H9 (cell line): Measurements from ENCODE around the gene GRIA1. TPM values are rescaled to one million over a fixed set of nuclear protein-coding genes. Genes with fewer than 3 reads are reported as not detected.

Source experiments
- DNase-seq: peaks from one replicate; pipeline ENCODE4 v3.0.0-alpha.2; 2017
- H2AFZ ChIP-seq: one replicate; pipeline ENCODE4 v1.6.1; 2013; ENCODE audit warnings: mild to moderate bottlenecking, low read length, control low read depth, moderate library complexity
- H2AK5ac ChIP-seq: 2 replicates; pipeline ENCODE4 v1.6.1; 2013; ENCODE audit warnings: low read length, control low read depth, mixed read lengths; ENCODE audit not compliant: insufficient read length
- H2BK120ac ChIP-seq: one replicate; pipeline ENCODE4 v1.6.1; 2013; ENCODE audit warnings: low read depth, mild to moderate bottlenecking, low read length, control low read depth, inconsistent platforms; ENCODE audit not compliant: poor library complexity, severe bottlenecking
- H2BK12ac ChIP-seq: 2 replicates; pipeline ENCODE4 v1.6.1; 2013; ENCODE audit warnings: low read length, control low read depth, mixed read lengths, low read depth; ENCODE audit not compliant: insufficient read length
- H2BK15ac ChIP-seq: 2 replicates; pipeline ENCODE4 v1.6.1; 2013; ENCODE audit warnings: low read depth, low read length, control low read depth
- H2BK20ac ChIP-seq: one replicate; pipeline ENCODE4 v1.6.1; 2013; ENCODE audit warnings: low read depth, mild to moderate bottlenecking, low read length, control low read depth, inconsistent platforms; ENCODE audit not compliant: poor library complexity, severe bottlenecking
- H2BK5ac ChIP-seq: 2 replicates; pipeline ENCODE4 v1.6.1; 2013; ENCODE audit warnings: low read length, control low read depth, mixed read lengths; ENCODE audit not compliant: insufficient read length
- H3K14ac ChIP-seq: 2 replicates; pipeline ENCODE4 v1.6.1; 2013; ENCODE audit warnings: low read length, control low read depth; ENCODE audit not compliant: insufficient read depth
- H3K18ac ChIP-seq: 2 replicates; pipeline ENCODE4 v1.6.1; 2013; ENCODE audit warnings: low read depth, mild to moderate bottlenecking, mixed read lengths, low read length, control low read depth; ENCODE audit not compliant: insufficient read length
- H3K23ac ChIP-seq: 2 replicates; pipeline ENCODE4 v1.6.1; 2013; ENCODE audit warnings: low read length, control low read depth, mixed read lengths, low read depth; ENCODE audit not compliant: insufficient read length
- H3K23me2 ChIP-seq: 2 replicates; pipeline ENCODE4 v1.6.1; 2013; ENCODE audit warnings: low read depth, mild to moderate bottlenecking, mixed read lengths, low read length, control low read depth; ENCODE audit not compliant: insufficient read length, poor library complexity, severe bottlenecking
- H3K27ac ChIP-seq: 2 replicates; pipeline ENCODE4 v1.5.1; 2013; ENCODE audit warnings: low read length, control low read depth, mixed read lengths, low read depth; ENCODE audit not compliant: insufficient read length
- H3K27me3 ChIP-seq: 2 replicates; pipeline ENCODE4 v1.6.1; 2013; ENCODE audit warnings: low read length, control low read depth, inconsistent platforms; ENCODE audit not compliant: insufficient read depth
- H3K4ac ChIP-seq: 2 replicates; pipeline ENCODE4 v1.6.1; 2013; ENCODE audit warnings: low read depth, mild to moderate bottlenecking, control low read depth, inconsistent platforms, low read length, moderate library complexity
- H3K4me1 ChIP-seq: 2 replicates; pipeline ENCODE4 v1.6.1; 2013; ENCODE audit warnings: low read length, control low read depth, inconsistent platforms; ENCODE audit not compliant: insufficient read depth
- H3K4me2 ChIP-seq: 2 replicates; pipeline ENCODE4 v1.6.1; 2013; ENCODE audit warnings: low read length, control low read depth, mixed read lengths; ENCODE audit not compliant: insufficient read length, insufficient read depth
- H3K56ac ChIP-seq: 2 replicates; pipeline ENCODE4 v1.6.1; 2013; ENCODE audit warnings: low read depth, mild to moderate bottlenecking, mixed read lengths, low read length, control low read depth; ENCODE audit not compliant: insufficient read length
- H3K79me1 ChIP-seq: 2 replicates; pipeline ENCODE4 v1.6.1; 2013; ENCODE audit warnings: low read depth, mild to moderate bottlenecking, moderate library complexity, low read length, control low read depth, inconsistent platforms; ENCODE audit not compliant: insufficient read depth, poor library complexity, severe bottlenecking
- H3K79me2 ChIP-seq: 2 replicates; pipeline ENCODE4 v1.6.1; 2013; ENCODE audit warnings: low read length, control low read depth, inconsistent platforms; ENCODE audit not compliant: insufficient read depth
- H3K9ac ChIP-seq: 2 replicates; pipeline ENCODE4 v1.6.1; 2013; ENCODE audit warnings: low read length, control low read depth, mixed read lengths; ENCODE audit not compliant: insufficient read length; ENCODE audit errors: extremely low read depth
- H3K9me3 ChIP-seq: one replicate; pipeline ENCODE4 v1.6.1; 2013; ENCODE audit warnings: low read depth, low read length, inconsistent platforms; ENCODE audit not compliant: control insufficient read depth
- H3T11ph ChIP-seq: one replicate; pipeline ENCODE4 v1.6.1; 2013; ENCODE audit warnings: mild to moderate bottlenecking, low read length, control low read depth, inconsistent platforms
- H4K20me1 ChIP-seq: one replicate; pipeline ENCODE4 v1.6.1; 2013; ENCODE audit not compliant: control insufficient read depth, insufficient read length, insufficient read depth
- H4K5ac ChIP-seq: 2 replicates; pipeline ENCODE4 v1.6.1; 2013; ENCODE audit warnings: low read depth, mild to moderate bottlenecking, mixed read lengths, low read length, control low read depth; ENCODE audit not compliant: insufficient read length
- H4K8ac ChIP-seq: replicated peaks from 2 replicates; pipeline ENCODE4 v1.6.1; 2013; ENCODE audit warnings: low read length, control low read depth, mixed read lengths, low read depth; ENCODE audit not compliant: insufficient read length
- H4K91ac ChIP-seq: 2 replicates; pipeline ENCODE4 v1.6.1; 2013; ENCODE audit warnings: low read depth, mild to moderate bottlenecking, moderate library complexity, mixed read lengths, low read length, control low read depth; ENCODE audit not compliant: insufficient read length
- H3K27ac Mint-ChIP-seq, 3 experiments: 2 replicates in 2 of 3; 3 replicates in 1 of 3; pipeline ENCODE4 v1.8.0; 2020 to 2021; ENCODE audit warnings: mixed read lengths in 3 of 3, mild to moderate bottlenecking in 1 of 3, moderate library complexity in 1 of 3
- H3K27me3 Mint-ChIP-seq: 2 replicates; pipeline ENCODE4 v1.8.0; 2021; ENCODE audit warnings: low read depth, mild to moderate bottlenecking, moderate library complexity, mixed read lengths
- H3K36me3 Mint-ChIP-seq, 3 experiments: 2 replicates in 2 of 3; 3 replicates in 1 of 3; pipeline ENCODE4 v1.8.0; 2020 to 2021; ENCODE audit warnings: low read depth in 3 of 3, mixed read lengths in 3 of 3; ENCODE audit not compliant: insufficient read depth in 1 of 3
- H3K4me1 Mint-ChIP-seq, 2 experiments: 2 replicates each; pipeline ENCODE4 v1.8.0; 2020; ENCODE audit warnings: mixed read lengths in 2 of 2
- H3K4me3 Mint-ChIP-seq, 2 experiments: 2 replicates in 1 of 2; 3 replicates in 1 of 2; pipeline ENCODE4 v1.8.0; 2020 to 2021; ENCODE audit warnings: mild to moderate bottlenecking in 2 of 2, mixed read lengths in 2 of 2, moderate library complexity in 1 of 2
- H3K9me3 Mint-ChIP-seq, 2 experiments: 2 replicates in 1 of 2; 3 replicates in 1 of 2; pipeline ENCODE4 v1.8.0; 2020; ENCODE audit warnings: mild to moderate bottlenecking in 2 of 2, mixed read lengths in 2 of 2, moderate library complexity in 1 of 2
- CTCF ChIP-seq: fragments of 200-600 bp; sonication (generic); conservative IDR thresholded peaks from 3 replicates; pipeline ENCODE4 v1.8.0; 2021; ENCODE audit warnings: antibody characterized with exemption, mild to moderate bottlenecking
- WGBS: extraction: QIAGEN DNeasy Blood & Tissue Kit; methylation state at CpG from one replicate; pipeline ENCODE4 v1.1.7; 2013; ENCODE audit warnings: missing lambda C conversion rate, low lambda C conversion rate, mixed read lengths; ENCODE audit not compliant: insufficient read length; ENCODE audit errors: extremely low coverage; 5-methylcytosine and 5-hydroxymethylcytosine counted together
- total RNA-seq: library from RNA; stranded (reverse); gene quantifications from 2 replicates; pipeline ENCODE4 v1.2.1, GENCODE V29; 2021

The GRIA1 gene
- total RNA-seq, 1 experiment from 2014 or later, result 0.52 TPM

GRCh38 chr5:153640293-153640692 lies 149.8 kb downstream of the GRIA1 start:
- Mint-ChIP-seq H3K36me3 (no peaks in the 10 kb centered on the region), H3K27me3 (no peaks in the 10 kb centered on the region), H3K4me3 (no peak overlapping the region), H3K27ac (no peak overlapping the region), H3K4me1 (peaks cover 8 to 9% of the 10 kb centered on the region in 2 experiments), H3K9me3 (no peaks in the 10 kb centered on the region)
- no peak overlapping the region for H2BK5ac ChIP-seq
- H3K14ac ChIP-seq, result no peak overlapping the region
- no peak overlapping the region for H3K4me2 ChIP-seq
- H2AK5ac ChIP-seq, result no peak overlapping the region
- H3K4ac ChIP-seq, result no peak overlapping the region
- H4K91ac ChIP-seq, result no peak overlapping the region
- H3K9ac ChIP-seq, result no peak overlapping the region
- H3K27ac ChIP-seq, result no peak overlapping the region
- no peak overlapping the region for H4K5ac ChIP-seq
- H2BK120ac ChIP-seq, result no peak overlapping the region
- no CpG with 5 or more reads among the region's 2 CpGs for WGBS
- DNase-seq, result no peak
- H3K18ac ChIP-seq, result no peak overlapping the region
- H3K79me1 ChIP-seq, result no peaks in the 10 kb centered on the region
- H2BK15ac ChIP-seq, result no peak overlapping the region
- H2BK20ac ChIP-seq, result no peak overlapping the region
- H2BK12ac ChIP-seq, result no peak overlapping the region
- H3K4me1 ChIP-seq, result peaks cover 5% of the 10 kb centered on the region; the same call in 1 of the 2 replicates
- H3K27me3 ChIP-seq, result no peaks in the 10 kb centered on the region
- TF ChIP-seq CTCF, result no peak
- no peak overlapping the region for H4K8ac ChIP-seq
- H3K23ac ChIP-seq, result no peak overlapping the region
- H3K79me2 ChIP-seq, result no peaks in the 10 kb centered on the region
- H3K23me2 ChIP-seq, result no peaks in the 10 kb centered on the region
- no peak overlapping the region for H3K56ac ChIP-seq
- no peaks in the 10 kb centered on the region for H4K20me1 ChIP-seq
- H3T11ph ChIP-seq, result no peak overlapping the region
- no peak overlapping the region for H2AFZ ChIP-seq
- no peaks in the 10 kb centered on the region for H3K9me3 ChIP-seq
